Vagina (tissue), 2 donors: ENCODE data around the gene KCNQ2.

Experiments used
- POLR2A ChIP-seq, 2 donors: fragments of 450-650 bp; IDR thresholded peaks; one replicate each; pipeline ENCODE4 v1.6.1; 2017; ENCODE audit warnings: antibody characterized with exemption in 2 of 2, mild to moderate bottlenecking in 2 of 2, moderate library complexity in 2 of 2
- POLR2AphosphoS5 ChIP-seq, 2 donors: sonication (generic); formaldehyde crosslinking; IDR thresholded peaks; one replicate each; pipeline ENCODE4 v1.9.0; 2017; ENCODE audit warnings: antibody characterized with exemption in 2 of 2, mild to moderate bottlenecking in 2 of 2, low read depth in 1 of 2; ENCODE audit not compliant: insufficient read depth in 1 of 2
- TF ChIP-seq, protein P1 (sequence below), 3 experiments: fragments of 450-650 bp in 2 of 3; fragments of 200-600 bp in 1 of 3; sonication (generic) in 1 of 3; IDR thresholded peaks; one replicate each; pipeline ENCODE4 v1.5.1; 2017 to 2019; ENCODE audit warnings: antibody characterized with exemption in 3 of 3, mild to moderate bottlenecking in 2 of 3, moderate library complexity in 2 of 3

DNA sequence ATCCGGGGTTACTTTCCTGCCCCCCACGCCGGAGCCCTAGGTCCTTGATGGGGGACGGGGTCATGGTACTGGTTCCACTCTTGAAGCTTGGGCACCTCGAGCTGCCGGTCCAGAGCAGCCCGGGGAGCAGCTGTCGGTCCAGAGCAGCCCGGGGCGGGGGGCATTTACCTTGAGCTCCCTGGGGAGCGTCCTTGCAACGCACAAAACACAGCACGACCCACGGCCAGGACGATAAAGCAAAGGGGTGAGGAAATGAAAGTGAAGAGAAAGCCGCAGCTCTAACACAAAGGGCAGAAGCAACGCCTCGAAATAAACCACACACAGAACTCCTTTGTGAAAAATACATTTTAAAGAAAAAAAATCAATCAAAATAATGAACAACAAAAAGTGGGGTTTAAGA is 39.1 kb downstream of the KCNQ2 start:
- TF ChIP-seq, protein P1, sequence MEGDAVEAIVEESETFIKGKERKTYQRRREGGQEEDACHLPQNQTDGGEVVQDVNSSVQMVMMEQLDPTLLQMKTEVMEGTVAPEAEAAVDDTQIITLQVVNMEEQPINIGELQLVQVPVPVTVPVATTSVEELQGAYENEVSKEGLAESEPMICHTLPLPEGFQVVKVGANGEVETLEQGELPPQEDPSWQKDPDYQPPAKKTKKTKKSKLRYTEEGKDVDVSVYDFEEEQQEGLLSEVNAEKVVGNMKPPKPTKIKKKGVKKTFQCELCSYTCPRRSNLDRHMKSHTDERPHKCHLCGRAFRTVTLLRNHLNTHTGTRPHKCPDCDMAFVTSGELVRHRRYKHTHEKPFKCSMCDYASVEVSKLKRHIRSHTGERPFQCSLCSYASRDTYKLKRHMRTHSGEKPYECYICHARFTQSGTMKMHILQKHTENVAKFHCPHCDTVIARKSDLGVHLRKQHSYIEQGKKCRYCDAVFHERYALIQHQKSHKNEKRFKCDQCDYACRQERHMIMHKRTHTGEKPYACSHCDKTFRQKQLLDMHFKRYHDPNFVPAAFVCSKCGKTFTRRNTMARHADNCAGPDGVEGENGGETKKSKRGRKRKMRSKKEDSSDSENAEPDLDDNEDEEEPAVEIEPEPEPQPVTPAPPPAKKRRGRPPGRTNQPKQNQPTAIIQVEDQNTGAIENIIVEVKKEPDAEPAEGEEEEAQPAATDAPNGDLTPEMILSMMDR (IDR thresholded peaks at IDR 0.05) = no peak
- TF ChIP-seq POLR2AphosphoS5 (IDR thresholded peaks at IDR 0.05; ENCODE audit: insufficient read depth in 1 of 2, low read depth in 1 of 2) (no peak), POLR2A (IDR thresholded peaks at IDR 0.05) (no peak)
